ENCODE measurements around the gene RNF123. TPM values are rescaled to one million over a fixed set of nuclear protein-coding genes. Genes with fewer than 3 reads are reported as not detected.

RNF123 gene
- total RNA-seq, 1 experiment from 2014 or later, result 71.9 TPM

DNA sequence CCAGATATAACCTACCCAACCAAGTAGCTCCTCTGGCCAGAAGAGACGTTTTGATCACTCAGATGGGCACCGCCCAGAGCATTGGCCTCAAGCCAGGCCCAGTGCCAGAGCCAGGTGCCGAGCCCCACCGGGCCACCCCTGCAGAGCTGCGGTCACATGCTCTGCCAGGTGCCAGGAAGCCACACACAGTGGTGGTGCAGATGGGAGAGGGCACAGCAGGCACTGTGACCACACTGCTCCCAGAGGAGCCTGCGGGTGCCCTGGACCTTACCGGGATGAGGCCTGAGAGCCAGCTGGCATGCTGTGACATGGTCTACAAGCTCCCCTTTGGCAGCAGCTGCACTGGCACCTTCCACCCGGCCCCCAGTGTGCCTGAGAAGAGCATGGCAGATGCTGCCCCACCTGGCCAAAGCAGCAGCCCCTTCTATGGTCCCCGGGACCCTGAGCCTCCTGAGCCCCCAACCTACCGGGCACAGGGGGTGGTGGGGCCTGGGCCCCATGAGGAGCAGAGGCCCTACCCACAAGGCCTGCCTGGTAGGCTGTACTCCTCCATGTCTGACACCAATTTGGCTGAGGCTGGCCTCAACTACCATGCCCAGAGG, 34.3 kb upstream of the RNF123 start:
- ChIA-PET POLR2A (no interaction called here), CTCF (no interaction called here), RAD21 (ENCODE audit: low non-redundant PET in 1 of 2, low total read pairs in 2 of 2, uncharacterized antibody in 2 of 2, unreplicated experiment in 2 of 2) (no interaction called here)
- BruUV-seq (replicated peaks), result no TSS peak
- intact Hi-C loops (cut with micrococcal nuclease), result no loop called here
- Histone ChIP-seq H3K9ac (ENCODE audit: low read length) (no peak overlapping the region), H2AFZ (ENCODE audit: low read depth, low read length, poor library complexity, severe bottlenecking) (no peak overlapping the region), H3K4me2 (ENCODE audit: low read length) (no peak overlapping the region), H3K36me3 (ENCODE audit: control insufficient read depth in 1 of 2, insufficient read depth in 2 of 2, low read length in 2 of 2) (no peaks in the 10 kb centered on the region), H3K4me1 (ENCODE audit: control insufficient read depth in 1 of 2, insufficient read depth in 2 of 2, low read length in 2 of 2) (no peaks in the 10 kb centered on the region), H3K4me3 (replicated peaks in 1 of 2; ENCODE audit: low read depth in 1 of 2, low read length in 2 of 2) (no peak overlapping the region), H3K9me3 (ENCODE audit: control insufficient read depth in 1 of 2, insufficient read depth in 1 of 2, low read depth in 1 of 2, low read length in 2 of 2) (no peaks in the 10 kb centered on the region), H3K79me2 (ENCODE audit: insufficient read depth, low read length) (no peaks in the 10 kb centered on the region), H3K9me2 (ENCODE audit: insufficient read depth) (no peaks in the 10 kb centered on the region), H3K27ac (ENCODE audit: low read depth, low read length) (no peak overlapping the region), H4K20me1 (ENCODE audit: insufficient read depth) (no peaks in the 10 kb centered on the region), H3K27me3 (ENCODE audit: insufficient read depth, low read length) (no peaks in the 10 kb centered on the region)
- TF ChIP-seq, protein P1, sequence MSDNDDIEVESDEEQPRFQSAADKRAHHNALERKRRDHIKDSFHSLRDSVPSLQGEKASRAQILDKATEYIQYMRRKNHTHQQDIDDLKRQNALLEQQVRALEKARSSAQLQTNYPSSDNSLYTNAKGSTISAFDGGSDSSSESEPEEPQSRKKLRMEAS (IDR thresholded peaks at IDR 0.05), result no peak
- TF ChIP-seq EGR1 (IDR thresholded peaks at IDR 0.05; ENCODE audit: low read depth) (no peak), YY1 (IDR thresholded peaks at IDR 0.05; ENCODE audit: extremely low read depth, insufficient replicate concordance, low read depth, low read length) (no peak), SRF (IDR thresholded peaks at IDR 0.05; ENCODE audit: low read depth) (no peak), RAD21 (IDR thresholded peaks at IDR 0.05; ENCODE audit: low read depth) (no peak), EZH2phosphoT487 (IDR thresholded peaks at IDR 0.05; ENCODE audit: borderline replicate concordance) (no peak), POLR2AphosphoS5 (IDR thresholded peaks at IDR 0.05; ENCODE audit: low read depth, low read length) (no peak), FOSL1 (IDR thresholded peaks at IDR 0.05; ENCODE audit: low read depth) (no peak), EZH2 (IDR thresholded peaks at IDR 0.05) (no peak), POLR2A (IDR thresholded peaks at IDR 0.05; ENCODE audit: borderline replicate concordance, extremely low read depth, insufficient read depth, insufficient read length) (no peak), ZNF274 (IDR thresholded peaks at IDR 0.05; ENCODE audit: low read depth, low read length) (no peak), CBX3 (IDR thresholded peaks at IDR 0.05; ENCODE audit: low read depth) (no peak), SIN3A (IDR thresholded peaks at IDR 0.05; ENCODE audit: low read depth) (no peak), ZFX (IDR thresholded peaks at IDR 0.05) (no peak)
- TF ChIP-seq, protein P2, sequence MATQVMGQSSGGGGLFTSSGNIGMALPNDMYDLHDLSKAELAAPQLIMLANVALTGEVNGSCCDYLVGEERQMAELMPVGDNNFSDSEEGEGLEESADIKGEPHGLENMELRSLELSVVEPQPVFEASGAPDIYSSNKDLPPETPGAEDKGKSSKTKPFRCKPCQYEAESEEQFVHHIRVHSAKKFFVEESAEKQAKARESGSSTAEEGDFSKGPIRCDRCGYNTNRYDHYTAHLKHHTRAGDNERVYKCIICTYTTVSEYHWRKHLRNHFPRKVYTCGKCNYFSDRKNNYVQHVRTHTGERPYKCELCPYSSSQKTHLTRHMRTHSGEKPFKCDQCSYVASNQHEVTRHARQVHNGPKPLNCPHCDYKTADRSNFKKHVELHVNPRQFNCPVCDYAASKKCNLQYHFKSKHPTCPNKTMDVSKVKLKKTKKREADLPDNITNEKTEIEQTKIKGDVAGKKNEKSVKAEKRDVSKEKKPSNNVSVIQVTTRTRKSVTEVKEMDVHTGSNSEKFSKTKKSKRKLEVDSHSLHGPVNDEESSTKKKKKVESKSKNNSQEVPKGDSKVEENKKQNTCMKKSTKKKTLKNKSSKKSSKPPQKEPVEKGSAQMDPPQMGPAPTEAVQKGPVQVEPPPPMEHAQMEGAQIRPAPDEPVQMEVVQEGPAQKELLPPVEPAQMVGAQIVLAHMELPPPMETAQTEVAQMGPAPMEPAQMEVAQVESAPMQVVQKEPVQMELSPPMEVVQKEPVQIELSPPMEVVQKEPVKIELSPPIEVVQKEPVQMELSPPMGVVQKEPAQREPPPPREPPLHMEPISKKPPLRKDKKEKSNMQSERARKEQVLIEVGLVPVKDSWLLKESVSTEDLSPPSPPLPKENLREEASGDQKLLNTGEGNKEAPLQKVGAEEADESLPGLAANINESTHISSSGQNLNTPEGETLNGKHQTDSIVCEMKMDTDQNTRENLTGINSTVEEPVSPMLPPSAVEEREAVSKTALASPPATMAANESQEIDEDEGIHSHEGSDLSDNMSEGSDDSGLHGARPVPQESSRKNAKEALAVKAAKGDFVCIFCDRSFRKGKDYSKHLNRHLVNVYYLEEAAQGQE (IDR thresholded peaks at IDR 0.05; ENCODE audit: low read depth), result no peak
- TF ChIP-seq, protein P3, sequence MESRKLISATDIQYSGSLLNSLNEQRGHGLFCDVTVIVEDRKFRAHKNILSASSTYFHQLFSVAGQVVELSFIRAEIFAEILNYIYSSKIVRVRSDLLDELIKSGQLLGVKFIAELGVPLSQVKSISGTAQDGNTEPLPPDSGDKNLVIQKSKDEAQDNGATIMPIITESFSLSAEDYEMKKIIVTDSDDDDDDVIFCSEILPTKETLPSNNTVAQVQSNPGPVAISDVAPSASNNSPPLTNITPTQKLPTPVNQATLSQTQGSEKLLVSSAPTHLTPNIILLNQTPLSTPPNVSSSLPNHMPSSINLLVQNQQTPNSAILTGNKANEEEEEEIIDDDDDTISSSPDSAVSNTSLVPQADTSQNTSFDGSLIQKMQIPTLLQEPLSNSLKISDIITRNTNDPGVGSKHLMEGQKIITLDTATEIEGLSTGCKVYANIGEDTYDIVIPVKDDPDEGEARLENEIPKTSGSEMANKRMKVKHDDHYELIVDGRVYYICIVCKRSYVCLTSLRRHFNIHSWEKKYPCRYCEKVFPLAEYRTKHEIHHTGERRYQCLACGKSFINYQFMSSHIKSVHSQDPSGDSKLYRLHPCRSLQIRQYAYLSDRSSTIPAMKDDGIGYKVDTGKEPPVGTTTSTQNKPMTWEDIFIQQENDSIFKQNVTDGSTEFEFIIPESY (IDR thresholded peaks at IDR 0.05; ENCODE audit: extremely low read depth, insufficient replicate concordance, low read length), result no peak
- TF ChIP-seq, protein P4, sequence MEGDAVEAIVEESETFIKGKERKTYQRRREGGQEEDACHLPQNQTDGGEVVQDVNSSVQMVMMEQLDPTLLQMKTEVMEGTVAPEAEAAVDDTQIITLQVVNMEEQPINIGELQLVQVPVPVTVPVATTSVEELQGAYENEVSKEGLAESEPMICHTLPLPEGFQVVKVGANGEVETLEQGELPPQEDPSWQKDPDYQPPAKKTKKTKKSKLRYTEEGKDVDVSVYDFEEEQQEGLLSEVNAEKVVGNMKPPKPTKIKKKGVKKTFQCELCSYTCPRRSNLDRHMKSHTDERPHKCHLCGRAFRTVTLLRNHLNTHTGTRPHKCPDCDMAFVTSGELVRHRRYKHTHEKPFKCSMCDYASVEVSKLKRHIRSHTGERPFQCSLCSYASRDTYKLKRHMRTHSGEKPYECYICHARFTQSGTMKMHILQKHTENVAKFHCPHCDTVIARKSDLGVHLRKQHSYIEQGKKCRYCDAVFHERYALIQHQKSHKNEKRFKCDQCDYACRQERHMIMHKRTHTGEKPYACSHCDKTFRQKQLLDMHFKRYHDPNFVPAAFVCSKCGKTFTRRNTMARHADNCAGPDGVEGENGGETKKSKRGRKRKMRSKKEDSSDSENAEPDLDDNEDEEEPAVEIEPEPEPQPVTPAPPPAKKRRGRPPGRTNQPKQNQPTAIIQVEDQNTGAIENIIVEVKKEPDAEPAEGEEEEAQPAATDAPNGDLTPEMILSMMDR (IDR thresholded peaks at IDR 0.05 in 2 of 3, conservative IDR thresholded peaks at IDR 0.05 in 1 of 3; ENCODE audit: borderline replicate concordance in 1 of 3, insufficient read depth in 1 of 3, low read depth in 2 of 3, low read length in 2 of 3), result no peak
- ATAC-seq, result no peak; the same call in 1 of the 2 replicates
- no peak for DNase-seq (ENCODE audit: low read depth, low spot score)

All from HCT116 (cell line).